Uterus (tissue), 4 donors: ENCODE measurements around the gene CD200R1L. TPM values are rescaled to one million over a fixed set of nuclear protein-coding genes. Genes with fewer than 3 reads are reported as not detected.

ENCODE experiments used
- DNase-seq, 2 donors: peaks; one replicate each; pipeline ENCODE4 v3.0.0-alpha.2; 2019 to 2020
- H3K27ac ChIP-seq, 2 donors: fragments of 200-600 bp; sonication (generic); 1 replicate in 1 of 2; 2 replicates in 1 of 2; pipeline ENCODE4 v1.5.1; 2016 to 2018
- H3K27me3 ChIP-seq, 2 donors: fragments of 200-600 bp; sonication (generic); one replicate each; pipeline ENCODE4 v1.5.1; 2018 to 2019; ENCODE audit warnings: control low read depth in 1 of 2
- H3K36me3 ChIP-seq, 2 donors: fragments of 200-600 bp; sonication (generic); one replicate each; pipeline ENCODE4 v1.5.1; 2019; ENCODE audit warnings: control low read depth in 1 of 2
- H3K4me1 ChIP-seq, 2 donors: fragments of 200-600 bp; sonication (generic); one replicate each; pipeline ENCODE4 v1.5.1; 2018 to 2019; ENCODE audit warnings: control low read depth in 1 of 2
- H3K4me3 ChIP-seq, 2 donors: fragments of 200-600 bp; sonication (generic); 1 replicate in 1 of 2; 2 replicates in 1 of 2; pipeline ENCODE4 v1.5.1; 2018 to 2019; ENCODE audit warnings: mild to moderate bottlenecking in 1 of 2
- H3K9me3 ChIP-seq, 2 donors: fragments of 200-600 bp; sonication (generic); one replicate each; pipeline ENCODE4 v1.5.1; 2019; ENCODE audit warnings: control low read depth in 1 of 2
- POLR2A ChIP-seq, 2 donors: fragments of 450-650 bp; IDR thresholded peaks; one replicate each; pipeline ENCODE4 v1.6.1; 2016; ENCODE audit warnings: antibody characterized with exemption in 2 of 2, mild to moderate bottlenecking in 1 of 2, moderate library complexity in 1 of 2
- intact Hi-C: fragments of 100-400 bp; cut with DNase I; formaldehyde crosslinking; loops from one replicate; pipeline ENCODE4 v1.15.1; 2023; ENCODE audit warnings: low total_unique reads
- total RNA-seq, 4 donors: library from RNA; depleted of rRNA in 3 of 4; stranded (reverse); fragments of >200 nt in 3 of 4; gene quantifications; one replicate each; pipeline versions ENCODE4 v1.1.0 to v1.2.4, GENCODE V29; 2014 to 2023
- TF ChIP-seq, protein P1 (sequence below), 4 experiments: fragments of 200-600 bp in 2 of 4; fragments of 450-650 bp in 2 of 4; sonication (generic) in 2 of 4; IDR thresholded peaks; one replicate each; pipeline ENCODE4 v1.5.1; 2016 to 2019; ENCODE audit warnings: antibody characterized with exemption in 4 of 4, mild to moderate bottlenecking in 2 of 4, moderate library complexity in 1 of 4
- donor health status: DM: yes; HTN: yes; CAD: no.

CD200R1L gene
- total RNA-seq, 4 donors from 2014 or later: not detected

DNA sequence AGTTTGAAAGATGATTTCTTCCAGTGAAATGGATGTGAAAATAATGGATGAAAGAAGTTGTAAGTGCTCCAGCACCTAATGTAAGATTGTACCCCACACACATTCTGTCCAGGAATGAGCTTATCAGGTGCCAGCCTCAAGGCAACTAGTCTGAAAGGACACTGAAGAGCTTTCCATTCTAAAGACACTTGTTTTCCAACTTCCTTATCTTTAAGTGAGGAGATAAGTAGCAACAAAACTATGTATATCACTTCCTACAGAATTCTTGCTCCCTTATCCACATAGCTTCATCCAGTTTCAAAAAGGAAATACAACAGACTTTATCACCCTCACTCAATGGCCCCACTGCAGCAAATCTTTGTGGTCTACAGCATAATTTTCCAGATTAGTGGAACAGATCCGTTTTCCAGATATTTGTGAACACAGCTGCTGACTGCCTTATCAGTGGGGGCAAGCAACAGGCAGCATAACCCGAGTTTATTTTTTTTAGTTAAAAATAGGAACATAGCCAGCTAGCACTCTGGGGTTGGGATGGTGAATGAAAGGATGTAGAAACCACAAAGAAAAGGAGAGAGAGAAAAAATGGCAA lies 60.6 kb downstream of the CD200R1L start:
- no peak for DNase-seq
- no peaks in the 10 kb centered on the region for H3K4me1 ChIP-seq
- intact Hi-C loops: no loop called here
- no peaks in the 10 kb centered on the region for H3K27me3 ChIP-seq
- no peaks in the 10 kb centered on the region for H3K36me3 ChIP-seq
- TF ChIP-seq POLR2A (IDR thresholded peaks at IDR 0.05): no peak
- TF ChIP-seq, protein P1, sequence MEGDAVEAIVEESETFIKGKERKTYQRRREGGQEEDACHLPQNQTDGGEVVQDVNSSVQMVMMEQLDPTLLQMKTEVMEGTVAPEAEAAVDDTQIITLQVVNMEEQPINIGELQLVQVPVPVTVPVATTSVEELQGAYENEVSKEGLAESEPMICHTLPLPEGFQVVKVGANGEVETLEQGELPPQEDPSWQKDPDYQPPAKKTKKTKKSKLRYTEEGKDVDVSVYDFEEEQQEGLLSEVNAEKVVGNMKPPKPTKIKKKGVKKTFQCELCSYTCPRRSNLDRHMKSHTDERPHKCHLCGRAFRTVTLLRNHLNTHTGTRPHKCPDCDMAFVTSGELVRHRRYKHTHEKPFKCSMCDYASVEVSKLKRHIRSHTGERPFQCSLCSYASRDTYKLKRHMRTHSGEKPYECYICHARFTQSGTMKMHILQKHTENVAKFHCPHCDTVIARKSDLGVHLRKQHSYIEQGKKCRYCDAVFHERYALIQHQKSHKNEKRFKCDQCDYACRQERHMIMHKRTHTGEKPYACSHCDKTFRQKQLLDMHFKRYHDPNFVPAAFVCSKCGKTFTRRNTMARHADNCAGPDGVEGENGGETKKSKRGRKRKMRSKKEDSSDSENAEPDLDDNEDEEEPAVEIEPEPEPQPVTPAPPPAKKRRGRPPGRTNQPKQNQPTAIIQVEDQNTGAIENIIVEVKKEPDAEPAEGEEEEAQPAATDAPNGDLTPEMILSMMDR (IDR thresholded peaks at IDR 0.05): no peak
- peaks cover 0 to 5% of the 10 kb centered on the region in 2 donors for H3K9me3 ChIP-seq
- no peak overlapping the region for H3K4me3 ChIP-seq
- H3K27ac ChIP-seq: peak overlapping the region; percentile 16 to 40

DNA sequence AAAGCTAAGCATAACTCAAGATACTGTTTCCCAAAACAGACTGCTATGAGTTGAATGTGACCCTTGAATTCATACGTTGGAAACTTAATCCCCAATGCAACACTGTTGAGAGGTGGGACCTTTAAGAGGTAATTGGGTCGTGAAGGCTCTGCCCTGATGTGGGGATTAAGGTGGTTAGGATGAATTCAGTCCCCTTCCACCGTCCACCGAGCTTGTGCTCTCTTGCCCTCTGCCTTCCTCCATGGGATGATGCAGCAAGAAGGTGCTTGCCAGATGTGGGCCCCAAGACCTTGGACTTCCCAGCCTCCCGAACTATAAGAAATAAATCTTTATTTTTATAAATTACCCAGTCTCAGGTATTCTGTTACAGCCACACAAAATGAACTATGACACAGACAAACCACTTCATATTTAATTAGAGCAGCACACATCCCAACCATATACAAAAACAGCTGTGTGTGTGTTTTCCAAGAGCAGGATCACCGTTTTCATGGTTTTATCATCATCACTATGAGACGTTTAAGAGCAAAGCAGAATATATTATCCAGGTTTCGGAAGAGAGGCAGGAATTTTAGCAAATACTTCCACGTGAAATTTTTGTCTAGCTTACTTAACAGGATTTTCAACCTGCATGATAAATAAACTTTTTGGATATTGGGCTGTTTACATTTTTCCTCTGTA lies 61.2 kb downstream of the CD200R1L start:
- Histone ChIP-seq H3K4me1 (no peaks in the 10 kb centered on the region), H3K27ac (peak overlapping the region in 1 of 2 donors; percentile 40), H3K4me3 (no peak overlapping the region), H3K36me3 (no peaks in the 10 kb centered on the region), H3K9me3 (peaks cover 0 to 5% of the 10 kb centered on the region in 2 donors), H3K27me3 (no peaks in the 10 kb centered on the region)
- DNase-seq: no peak
- no peak for TF ChIP-seq POLR2A (IDR thresholded peaks at IDR 0.05)
- TF ChIP-seq, protein P1 (IDR thresholded peaks at IDR 0.05): no peak
- intact Hi-C loops: no loop called here

DNA sequence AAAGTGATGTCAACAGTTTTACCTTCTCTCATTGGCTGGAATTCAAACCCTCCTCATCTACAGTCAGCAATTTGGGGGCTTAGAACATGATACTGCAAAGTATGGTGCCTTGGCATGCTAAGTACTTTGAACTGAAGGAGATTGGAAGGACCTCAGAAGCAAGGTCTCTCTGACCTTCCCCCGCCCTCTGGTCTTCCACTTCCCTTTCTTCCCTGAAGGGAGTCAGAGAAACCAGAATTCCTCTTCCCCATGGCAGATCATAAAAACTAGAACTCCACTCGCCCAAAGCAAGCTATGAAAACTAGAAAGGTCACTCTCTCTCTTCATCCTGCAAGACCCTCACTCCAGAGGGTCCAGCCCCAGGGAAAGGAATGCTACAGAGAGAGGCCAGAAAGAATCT lies 64.2 kb downstream of the CD200R1L start:
- intact Hi-C loops: no loop called here
- Histone ChIP-seq H3K9me3 (no peaks in the 10 kb centered on the region), H3K4me1 (peaks cover 0 to 4% of the 10 kb centered on the region in 2 donors), H3K27ac (no peak overlapping the region), H3K4me3 (no peak overlapping the region), H3K27me3 (no peaks in the 10 kb centered on the region), H3K36me3 (no peaks in the 10 kb centered on the region)
- DNase-seq: no peak
- TF ChIP-seq, protein P1 (IDR thresholded peaks at IDR 0.05): no peak
- TF ChIP-seq POLR2A (IDR thresholded peaks at IDR 0.05): no peak

DNA sequence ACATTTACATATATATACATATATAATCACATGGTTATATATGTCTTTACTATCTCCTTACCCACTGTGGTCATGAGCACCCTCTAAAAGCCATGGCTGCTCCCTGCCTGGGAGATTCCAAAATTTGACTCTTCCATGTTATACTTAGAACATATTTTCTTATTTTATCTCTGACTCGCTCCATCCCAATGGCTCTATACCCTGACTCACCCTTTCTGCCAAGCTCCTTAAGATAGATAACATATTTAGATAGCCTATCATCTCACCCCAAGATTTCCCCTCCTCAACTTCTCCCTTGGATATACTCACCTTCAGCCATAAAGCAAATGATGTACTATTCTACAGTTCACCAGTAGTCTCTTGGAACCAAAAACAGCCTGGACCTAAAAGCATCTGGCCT lies 65.1 kb downstream of the CD200R1L start:
- intact Hi-C loops: no loop called here
- Histone ChIP-seq H3K4me1 (peaks cover 0 to 4% of the 10 kb centered on the region in 2 donors), H3K36me3 (no peaks in the 10 kb centered on the region), H3K9me3 (no peaks in the 10 kb centered on the region), H3K4me3 (no peak overlapping the region), H3K27ac (peak overlapping the region in 1 of 2 donors; percentile 30), H3K27me3 (no peaks in the 10 kb centered on the region)
- TF ChIP-seq POLR2A (IDR thresholded peaks at IDR 0.05): no peak
- TF ChIP-seq, protein P1 (IDR thresholded peaks at IDR 0.05): no peak
- no peak for DNase-seq
